NCI-H226 (cell line): ENCODE results near the gene IGF2R.

Experiments used
- DNase-seq: peaks from one replicate; pipeline ENCODE4 v3.0.0-alpha.2; 2015

Gene IGF2R

DNA sequence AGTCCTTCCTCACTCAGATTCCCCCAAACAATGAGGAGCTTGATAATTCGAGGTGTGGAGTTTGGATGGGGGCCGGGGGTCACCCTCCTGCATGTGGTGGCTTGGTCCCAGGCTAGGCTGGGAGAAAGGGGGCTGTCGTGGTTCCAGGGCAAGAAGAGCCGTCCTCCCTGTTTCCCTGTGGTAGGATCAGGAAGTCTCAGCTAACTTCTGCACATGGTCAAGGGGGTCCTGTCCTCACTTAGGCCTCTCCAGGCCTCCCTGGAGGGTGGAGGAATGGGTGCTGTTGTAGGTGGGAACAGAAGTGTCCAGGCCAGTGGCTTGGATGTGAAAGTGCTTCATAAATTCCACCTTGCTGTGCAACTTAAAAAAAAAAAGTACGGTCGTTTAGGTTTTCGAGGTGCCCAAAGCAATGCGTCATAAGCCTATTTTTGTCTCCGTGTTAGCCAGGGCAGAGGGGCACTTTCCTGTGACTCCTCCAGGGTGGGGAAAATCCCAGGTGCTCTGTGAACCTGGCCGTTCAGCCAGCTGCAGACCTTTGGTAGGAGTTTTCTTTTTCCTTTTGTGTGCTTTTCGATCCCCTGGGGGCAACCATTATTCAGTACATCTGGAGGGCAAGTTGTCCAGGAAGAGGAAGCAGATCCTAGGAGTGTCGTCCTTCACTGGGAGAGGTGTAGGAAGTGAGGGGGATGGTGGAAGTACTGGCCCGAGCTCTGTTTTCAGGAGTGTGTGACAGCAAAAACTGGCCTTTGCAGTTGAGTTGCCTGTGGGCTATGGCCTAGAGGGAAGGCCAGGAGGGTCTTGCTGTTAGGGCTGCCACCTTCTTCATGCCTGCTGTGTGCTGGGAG, 9.6 kb downstream of the IGF2R start:
- DNase-seq, result no peak

DNA sequence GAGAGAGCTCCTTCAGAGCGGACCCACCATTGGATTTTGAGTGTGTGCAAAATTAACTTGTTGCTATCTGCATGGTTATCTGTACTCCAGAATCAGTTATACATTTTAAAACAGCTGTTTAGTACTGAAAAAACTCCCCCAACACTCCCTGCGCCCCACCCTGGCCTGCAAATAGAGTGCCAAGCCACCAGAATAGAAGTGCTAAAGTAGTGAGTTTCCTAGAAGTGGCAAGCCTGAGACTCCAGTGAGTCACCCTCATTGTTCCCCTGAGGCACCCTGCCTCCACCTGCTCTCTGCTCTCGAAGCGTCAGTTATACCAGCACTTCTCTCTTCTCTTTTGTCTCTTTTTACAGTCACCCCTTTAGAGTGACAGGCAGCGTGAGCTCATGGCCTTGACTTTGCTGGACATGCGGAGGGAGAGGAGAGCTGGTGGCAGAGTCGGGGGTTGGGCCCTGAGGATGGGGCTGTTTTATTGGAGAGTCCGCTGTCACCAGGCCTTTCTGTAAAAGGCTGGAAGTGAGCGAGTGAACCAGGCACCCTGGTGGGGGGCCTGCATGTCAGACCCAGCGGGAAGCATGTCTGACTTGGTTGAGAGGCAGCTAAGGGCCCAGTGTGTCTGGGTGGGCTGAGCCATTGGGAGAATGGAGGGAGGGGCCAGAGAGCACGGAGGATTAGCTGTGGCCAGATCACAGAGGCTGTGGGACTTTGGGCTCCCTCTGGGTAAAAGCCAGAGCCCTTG, 10.4 kb downstream of the IGF2R start:
- DNase-seq, result no peak

DNA sequence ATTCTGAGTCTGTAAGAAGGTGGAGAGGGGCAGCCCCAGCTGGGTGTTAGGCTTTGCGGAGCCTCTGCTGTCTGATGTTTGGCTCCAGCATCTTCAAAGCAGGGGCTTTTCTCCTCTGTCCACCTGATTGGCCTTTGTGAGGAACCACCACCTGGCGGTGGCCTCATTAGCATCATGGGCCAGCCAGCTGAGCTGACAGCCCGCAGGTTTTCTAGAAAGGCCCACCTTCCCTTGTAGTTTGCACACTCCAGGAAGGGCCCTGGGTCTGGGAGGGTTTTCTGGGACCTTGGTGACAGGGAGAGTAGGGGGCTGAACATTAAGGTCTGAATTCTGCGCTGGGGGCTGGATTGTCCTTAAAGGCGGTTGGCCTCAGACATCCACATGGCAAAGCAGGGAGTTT, 11.6 kb downstream of the IGF2R start:
- no peak for DNase-seq

DNA sequence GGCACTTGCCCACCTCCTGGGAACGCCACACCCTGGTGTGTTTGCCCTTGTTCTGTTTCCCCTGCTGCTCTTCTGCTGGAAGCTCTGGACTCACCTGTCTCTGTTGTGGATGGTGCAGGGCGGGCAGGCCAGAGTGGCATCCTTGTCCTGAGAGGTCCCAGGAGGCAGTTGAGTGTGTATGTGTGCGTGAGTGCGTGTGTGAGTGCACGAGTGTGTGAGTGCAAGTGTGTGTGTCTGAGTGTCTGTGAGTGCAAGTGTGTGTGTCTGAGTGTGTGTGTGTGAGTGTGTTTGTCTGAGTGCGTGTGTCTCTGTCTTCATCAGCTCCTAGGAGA, 12.2 kb downstream of the IGF2R start:
- no peak for DNase-seq

DNA sequence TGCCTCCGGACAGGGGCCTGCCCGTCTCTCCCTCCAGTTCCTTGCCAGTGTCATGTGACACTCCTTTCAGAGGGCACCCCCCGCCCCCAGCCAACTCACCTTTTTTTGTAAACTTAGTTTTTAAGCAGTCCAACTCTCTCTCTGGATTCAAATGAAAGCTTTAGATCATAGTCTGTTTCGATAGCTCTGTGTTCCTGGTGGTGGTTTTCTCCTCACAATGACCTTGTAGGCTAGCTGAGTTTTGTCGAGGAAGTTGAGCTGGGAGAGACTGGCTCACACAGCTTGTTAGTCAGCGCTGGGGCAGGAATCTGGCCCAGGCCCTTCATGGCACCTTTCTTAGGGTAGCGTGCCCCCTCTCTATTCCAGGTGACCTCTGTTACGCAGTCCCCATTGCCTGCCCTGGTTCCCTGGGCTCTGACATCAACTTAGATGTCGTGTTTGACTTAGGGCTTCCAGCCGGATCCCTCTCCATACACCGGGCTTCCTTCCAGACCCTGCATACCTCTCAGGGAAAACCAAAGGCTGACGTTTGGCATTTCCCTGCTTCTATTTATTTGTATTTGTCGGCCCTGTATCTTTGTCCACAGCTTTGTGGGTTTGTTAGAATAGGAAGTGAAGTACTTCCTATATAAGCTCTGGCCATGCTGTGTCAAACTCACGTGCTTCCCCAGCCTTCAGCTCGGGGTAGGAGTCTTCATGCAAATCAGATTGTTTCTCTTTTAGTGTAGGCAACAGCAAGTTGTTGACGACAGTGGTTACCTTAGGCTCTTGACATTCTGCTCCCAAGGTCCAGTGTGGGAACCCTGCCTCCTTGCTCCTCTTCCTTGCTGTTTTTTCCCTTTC, 12.7 kb downstream of the IGF2R start:
- DNase-seq, result no peak

DNA sequence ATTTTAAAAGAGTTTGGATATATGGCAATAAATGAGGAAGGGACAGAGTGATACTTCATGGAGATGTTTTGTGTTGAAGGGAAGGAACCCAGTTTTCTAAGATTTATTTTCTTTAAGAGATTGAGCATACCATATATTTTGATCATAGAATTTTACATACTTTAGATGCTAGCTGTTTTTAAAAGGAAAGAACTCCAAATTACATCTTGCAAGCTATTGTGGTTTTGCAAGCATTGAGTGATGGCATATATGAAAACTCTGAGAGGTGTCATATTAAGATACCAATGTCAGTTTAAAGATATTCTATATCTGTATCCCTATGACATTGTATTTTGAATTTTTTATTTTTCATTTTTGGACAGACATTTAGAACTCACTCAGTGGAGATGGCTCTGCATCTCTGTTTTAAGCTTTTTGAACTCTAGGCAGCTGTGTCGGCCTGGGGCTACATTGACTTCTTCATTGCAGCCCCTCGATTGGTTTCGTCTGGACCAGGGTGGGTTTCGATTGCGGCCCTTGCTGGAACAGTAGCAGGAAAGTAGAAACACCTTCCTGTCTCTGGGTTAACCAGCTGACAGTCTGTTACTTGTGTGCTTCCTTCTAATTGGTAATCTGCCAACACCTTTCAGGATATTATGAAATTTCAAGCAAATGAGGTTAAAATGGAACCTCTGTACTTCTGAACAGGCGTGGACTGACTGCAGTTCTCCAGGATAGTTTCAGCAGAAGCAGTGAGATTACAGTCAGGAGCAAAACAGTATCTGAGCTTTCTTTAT, 14.0 kb downstream of the IGF2R start:
- peak; percentile 46 for DNase-seq

DNA sequence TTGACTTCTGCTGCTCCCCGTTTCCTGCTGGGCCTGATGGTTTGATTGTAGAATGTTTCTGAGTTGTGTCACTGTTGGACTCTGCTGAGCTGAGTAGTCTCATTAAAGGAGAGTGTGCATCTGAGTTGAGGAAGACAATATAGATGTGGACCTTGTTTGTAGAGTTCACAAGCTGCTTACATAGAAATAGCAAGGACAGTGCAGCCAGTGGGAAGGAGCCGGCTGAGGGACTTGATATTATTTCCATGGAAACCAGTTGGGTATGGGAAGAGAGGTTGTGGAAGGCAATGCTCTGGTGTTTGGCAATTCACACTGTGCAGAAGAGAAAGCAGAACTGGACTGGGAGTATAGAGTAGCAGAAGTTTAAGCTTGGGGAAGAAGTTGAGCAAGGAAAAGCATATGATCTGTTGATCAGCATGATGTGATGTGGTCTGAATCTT, 14.8 kb downstream of the IGF2R start:
- DNase-seq, result no peak

DNA sequence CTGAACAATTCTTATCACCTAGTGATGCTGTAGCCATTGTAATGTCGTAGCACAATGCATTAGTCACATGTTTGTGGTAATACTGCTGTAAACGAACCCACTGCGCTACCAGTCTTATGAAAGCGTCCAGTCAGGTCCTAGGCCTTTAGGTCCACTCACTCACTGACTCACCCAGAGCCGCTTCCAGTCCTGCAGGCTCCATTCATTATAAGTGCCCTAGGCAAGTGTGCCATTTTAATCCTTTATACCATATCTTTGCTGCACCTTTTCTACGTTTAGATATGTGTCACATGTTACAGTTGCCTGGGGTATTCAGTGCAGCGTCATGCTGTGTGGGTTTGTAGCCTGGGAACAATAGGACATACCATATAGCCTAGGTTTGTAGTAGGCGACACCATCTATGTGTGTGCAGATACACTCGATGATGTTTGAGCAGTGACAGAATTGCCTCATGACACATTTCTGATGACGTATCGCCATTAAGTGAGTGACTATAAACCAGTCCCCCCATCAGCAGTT, 15.4 kb downstream of the IGF2R start:
- DNase-seq, result peak; percentile 60

DNA sequence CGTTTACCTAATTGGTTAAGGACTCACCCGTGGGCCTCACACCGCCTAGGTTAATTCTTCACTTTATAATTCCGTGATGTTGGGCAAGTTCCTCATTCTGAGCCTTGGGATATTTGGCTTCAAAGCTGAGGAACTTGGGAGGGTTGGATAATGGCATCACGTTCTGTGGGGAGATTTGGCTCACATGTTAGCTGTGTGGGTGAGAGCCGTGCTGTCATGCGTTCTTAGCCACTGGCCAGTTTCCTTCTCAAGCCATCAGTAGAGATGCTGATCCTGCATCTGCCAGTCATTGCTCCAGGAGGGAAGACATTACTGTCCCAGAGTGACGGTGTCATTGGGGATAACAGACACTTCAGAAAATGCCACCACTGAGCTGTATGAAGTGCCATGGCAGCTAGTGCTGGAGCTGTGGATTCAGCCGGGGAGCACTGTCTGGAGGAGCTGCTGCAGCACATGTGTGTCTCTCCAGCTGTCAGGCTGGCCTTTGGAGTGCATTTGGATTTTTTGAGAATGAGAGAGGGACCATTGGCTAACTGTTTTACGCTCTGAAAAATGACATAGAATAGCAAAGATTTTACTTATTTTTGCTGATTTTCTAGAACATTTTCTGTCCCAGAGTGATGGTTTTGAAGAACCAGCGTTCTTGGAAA, 16.5 kb downstream of the IGF2R start:
- DNase-seq, result no peak

DNA sequence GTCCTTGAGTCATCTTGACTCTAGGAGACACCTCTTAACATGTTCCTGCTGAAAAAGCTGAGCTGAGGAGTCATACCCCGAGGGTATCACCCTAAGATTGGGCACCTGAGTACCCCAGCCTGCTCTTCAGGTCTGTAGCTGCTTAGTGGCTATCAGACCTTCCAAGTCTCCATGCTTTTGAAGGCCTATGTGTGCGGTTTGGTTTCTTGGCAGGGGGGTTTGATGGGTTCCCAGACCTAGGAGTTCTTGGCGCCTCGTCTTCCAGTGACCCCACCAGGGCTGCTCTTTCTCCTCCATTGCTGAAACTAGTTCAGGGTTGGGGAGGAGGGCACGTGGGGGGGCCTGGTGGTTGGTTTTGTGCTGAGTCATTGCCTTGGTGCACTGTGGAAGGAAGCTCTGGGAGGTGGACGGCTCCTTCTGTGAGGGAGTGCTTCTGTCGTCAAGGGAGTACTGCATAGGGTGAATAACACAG, 20.1 kb downstream of the IGF2R start:
- DNase-seq, result peak; percentile 62

DNA sequence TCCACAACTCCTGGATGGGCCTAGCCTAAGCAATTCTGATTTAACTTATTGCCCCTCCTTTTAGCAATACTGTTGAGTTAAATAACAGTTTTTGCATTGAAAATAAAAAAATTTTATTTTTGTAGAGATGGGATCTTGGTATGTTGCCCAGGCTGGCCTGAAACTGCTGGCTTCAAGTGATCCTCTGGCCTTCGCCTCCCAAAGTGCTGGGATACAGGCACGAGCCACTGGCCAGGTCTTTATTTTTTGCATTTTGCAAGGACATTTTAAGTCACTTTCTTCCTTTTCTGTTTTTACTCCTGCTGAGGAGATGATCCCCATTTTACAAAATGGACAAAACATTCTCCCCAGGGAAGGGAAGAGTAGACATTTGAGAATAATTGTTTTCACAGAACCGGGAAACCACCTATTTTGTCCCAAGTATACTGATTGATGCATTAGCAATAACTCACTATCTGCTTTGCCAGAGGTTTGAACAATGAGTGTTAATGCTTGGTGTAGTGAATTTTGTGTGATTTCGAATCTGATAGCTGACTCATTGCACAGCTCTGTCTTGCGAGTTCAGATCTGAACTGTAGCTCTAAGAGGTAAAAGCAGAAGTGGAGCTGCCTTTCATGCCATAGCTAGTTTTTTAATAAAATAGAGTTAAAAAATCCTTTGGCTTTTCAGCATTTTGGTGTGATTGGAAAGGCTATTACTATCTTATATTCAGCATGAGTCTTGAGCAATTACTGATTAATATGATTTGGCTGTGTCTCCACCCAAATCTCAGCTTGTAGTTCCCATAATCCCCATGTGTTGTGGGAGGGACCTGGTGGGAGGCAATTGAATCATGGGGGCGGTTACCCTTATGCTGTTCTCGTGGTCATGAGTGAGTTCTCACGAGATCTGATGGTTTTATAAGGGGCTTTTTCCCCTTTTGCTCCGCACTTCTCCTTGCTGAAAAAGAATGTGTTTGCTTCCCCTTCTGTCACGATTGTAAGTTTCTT, 20.9 kb downstream of the IGF2R start:
- DNase-seq, result no peak

DNA sequence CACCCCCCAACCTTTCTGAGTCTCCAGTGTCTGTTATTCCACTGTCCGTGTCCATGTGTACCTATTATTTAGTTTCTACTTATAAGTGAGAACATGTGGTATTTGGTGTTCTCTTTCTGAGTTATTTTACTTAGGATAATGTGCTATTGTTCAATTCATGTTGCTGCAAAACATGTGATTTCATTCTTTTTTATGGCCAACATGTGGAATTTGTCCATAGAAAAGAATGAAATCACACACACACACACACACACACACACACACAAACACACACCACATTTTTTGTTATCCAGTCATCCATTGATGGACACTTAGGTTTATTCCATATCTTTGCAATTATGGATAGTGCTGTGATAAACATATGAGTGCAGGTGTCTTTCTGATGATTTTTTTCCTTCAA, 23.5 kb downstream of the IGF2R start:
- no peak for DNase-seq

DNA sequence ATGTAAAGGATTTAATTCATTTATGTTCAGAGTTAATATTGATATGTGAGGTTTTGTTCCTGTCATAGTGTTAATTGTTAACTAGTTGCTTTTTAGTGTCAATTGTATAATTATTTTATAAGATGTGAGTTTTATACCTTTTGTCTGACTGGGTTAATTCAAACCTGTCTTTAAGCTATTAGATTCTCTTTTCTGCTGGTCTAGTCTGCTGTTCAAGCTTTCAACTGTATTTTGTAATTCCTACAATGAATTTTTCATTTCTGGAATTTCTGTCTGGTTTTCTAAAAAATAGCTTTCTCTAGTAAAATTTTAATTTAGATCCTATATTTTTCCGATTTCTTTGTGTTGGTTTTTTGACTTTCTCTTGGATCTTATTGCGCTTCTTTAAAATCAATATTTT, 26.5 kb downstream of the IGF2R start:
- no peak for DNase-seq

DNA sequence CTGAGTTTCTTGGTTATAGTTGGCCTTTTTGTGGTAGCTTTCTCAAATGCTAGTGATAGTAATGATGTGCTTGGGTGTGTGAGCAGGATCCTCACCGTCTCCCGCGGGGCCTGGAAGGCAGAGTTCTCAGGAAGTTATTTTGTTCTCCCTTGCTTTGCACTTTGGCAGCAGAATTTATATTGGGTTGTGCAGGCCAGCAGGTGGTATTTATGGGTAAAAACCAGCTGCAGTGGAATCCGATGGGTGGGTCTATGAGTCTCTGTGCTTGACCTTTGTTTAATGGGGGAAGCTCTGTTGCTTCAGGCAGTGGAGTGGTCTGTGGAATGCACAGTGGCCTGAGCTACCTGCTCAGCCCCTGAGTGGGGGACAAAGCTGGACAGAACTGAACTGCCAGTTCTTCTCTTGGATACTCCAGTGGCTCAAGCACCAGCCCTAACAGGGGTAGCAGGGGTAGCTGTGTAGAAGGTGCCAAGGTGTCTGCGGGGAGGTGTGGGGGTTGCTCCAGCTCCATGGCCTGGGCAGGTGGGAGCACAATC, 27.3 kb downstream of the IGF2R start:
- DNase-seq, result no peak

DNA sequence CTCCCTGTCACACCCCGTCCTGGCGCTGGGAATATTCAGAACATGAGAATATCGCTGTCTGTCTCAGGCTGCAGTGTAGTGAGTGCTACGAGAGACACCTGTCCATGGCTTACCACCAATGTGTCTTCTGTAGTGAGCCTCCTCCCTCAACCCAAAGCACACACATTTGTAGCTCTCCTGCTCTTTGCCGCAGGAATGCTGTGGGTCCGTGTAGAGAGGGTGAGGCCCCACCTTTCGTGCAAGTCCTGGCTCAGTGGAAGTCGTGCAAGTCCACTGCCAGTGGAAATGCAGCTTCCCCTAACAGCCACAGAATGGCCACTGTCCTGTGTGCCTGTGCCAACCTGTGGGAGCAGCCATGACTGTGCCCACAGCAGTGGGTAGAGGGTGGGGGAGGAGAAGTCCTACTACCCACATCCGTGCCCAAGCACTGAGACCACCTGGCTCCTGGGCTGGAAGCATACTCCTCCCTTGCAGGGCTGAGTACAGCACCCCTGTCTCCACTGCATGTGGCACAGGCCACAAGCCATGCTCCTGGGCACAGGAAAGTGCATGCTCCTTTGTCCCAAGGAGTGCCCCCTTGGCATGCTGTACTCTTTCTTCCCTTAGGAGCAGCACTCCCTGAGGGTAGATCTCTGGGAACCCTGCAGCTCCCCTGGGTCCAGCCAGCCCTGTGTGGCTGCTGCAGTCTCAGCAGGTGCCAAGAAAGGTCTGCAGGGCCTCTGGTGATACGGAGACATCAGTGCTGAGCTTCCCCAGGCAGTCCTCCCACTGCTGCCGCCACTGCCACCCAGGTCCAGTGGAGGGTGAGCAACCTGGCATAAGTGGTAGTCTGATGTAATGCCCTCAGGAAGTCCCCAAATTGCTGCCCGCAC, 28.0 kb downstream of the IGF2R start:
- no peak for DNase-seq

DNA sequence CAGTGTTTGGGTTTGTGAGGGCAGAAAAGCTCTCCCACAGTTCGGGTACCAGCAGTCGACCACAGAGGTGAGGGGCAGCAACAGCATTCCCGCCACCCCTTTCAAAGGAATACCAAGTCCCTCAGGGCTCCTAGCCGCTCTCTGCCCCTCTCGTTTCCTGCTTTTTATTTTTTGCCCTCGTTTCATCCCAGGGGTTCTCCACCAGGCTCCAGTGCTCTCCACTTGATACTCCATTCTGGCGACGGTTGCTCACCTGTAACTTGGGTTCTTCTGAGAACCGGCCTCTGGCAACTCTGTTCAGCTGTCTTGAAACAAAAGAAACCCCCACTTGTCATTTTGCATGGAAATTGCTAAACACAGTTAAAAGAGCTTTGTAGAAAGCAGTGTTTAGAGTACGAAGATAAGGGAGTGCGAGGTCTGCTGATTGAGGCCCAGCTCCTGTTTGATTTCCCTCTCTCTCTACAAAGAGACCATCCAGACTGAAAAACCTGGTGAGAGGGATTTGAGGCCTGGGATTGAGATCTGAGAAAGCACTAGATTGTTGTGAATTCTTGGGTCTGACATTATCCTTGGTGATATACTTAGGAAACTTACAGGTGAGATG, 28.7 kb downstream of the IGF2R start:
- DNase-seq, result no peak

DNA sequence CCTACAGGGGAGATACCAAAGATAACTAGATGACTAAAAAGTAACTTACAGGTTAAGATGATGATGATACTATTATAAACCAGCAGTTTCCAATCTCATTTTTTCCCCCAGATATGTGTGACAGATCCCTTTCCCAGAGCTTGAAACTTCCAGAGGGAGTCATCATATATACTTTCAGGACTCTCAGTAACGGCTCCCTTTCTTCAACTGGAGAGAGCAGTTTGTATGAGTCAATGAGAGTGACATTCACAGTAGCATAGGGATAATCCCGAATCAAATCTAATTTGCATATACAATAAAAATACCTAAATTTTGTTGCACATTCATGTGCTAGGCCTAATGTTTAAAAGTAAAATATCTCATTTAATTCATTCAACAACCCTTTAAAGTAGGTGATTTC, 29.7 kb downstream of the IGF2R start:
- no peak for DNase-seq

DNA sequence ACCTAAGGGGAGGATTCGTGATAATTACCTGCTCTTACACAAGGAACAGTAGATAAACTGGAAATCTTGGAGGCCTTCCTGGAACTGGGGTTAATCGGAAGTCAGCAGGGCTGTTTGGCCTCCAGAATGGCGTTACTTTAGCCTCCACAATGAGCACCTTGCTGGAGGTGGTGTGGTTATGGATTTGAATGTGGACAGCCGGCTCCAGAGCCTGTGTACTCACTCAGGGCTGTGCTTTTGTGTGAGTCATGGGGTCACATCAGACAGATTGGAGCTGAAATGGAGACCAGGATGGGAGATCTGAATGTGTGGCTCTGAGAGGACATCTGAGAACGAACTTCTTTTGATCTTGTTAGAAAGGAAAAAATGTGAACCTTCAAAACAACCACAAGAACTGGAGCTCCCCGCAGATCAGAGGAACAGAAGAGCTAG, 30.4 kb downstream of the IGF2R start:
- DNase-seq, result no peak

DNA sequence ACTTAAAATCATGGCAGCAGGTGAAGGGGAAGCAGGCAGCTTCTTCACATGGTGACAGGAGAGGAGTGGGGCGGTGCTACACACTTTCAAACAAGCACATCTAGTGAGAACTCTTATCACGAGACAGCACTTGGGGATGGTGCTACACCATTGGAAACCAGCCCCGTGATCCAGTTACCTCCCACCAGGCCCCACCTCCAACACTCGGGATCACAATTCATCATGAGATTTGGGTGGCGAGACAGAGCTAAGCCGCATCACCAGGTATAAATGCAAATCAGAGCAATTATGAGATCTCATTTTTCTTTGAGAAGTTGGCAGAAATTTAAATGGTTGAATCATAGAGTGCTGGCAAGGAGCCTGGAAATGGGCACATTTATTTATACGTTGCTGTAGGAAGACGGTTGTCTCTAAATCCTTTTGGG, 31.4 kb downstream of the IGF2R start:
- DNase-seq, result peak; percentile 39
